IPS DF 6.9 (cell line): ENCODE measurements around the gene SLC38A9.

Source experiments
- DNase-seq: peaks from one replicate; pipeline ENCODE4 v3.0.0-alpha.2; 2013; ENCODE audit warnings: low read depth, low spot score
- H3K27ac ChIP-seq: one replicate; pipeline ENCODE4 v1.5.1; 2013; ENCODE audit warnings: low read length, control low read depth
- H3K27me3 ChIP-seq: 2 replicates; pipeline ENCODE4 v1.6.1; 2013; ENCODE audit warnings: mild to moderate bottlenecking, low read length; ENCODE audit not compliant: control insufficient read depth, insufficient read depth
- H3K36me3 ChIP-seq: 2 replicates; pipeline ENCODE4 v1.6.1; 2013; ENCODE audit warnings: low read length; ENCODE audit not compliant: control insufficient read depth, insufficient read depth
- H3K4me1 ChIP-seq: 2 replicates; pipeline ENCODE4 v1.6.1; 2013; ENCODE audit warnings: low read length; ENCODE audit not compliant: control insufficient read depth, insufficient read depth
- H3K4me3 ChIP-seq: 2 replicates; pipeline ENCODE4 v1.5.1; 2013; ENCODE audit warnings: mild to moderate bottlenecking, low read length
- H3K9me3 ChIP-seq: 2 replicates; pipeline ENCODE4 v1.6.1; 2013; ENCODE audit warnings: low read length, inconsistent platforms; ENCODE audit not compliant: control insufficient read depth, insufficient read depth
- WGBS: extraction: QIAGEN DNeasy Blood & Tissue Kit; methylation state at CpG from one replicate; pipeline ENCODE4 v1.1.7; 2013; ENCODE audit warnings: mixed read lengths, missing lambda C conversion rate; ENCODE audit not compliant: insufficient read length, insufficient coverage; 5-methylcytosine and 5-hydroxymethylcytosine counted together

SLC38A9 gene

GRCh38 chr5:55601204-55601618 lies 110.9 kb downstream of the SLC38A9 start:
- Histone ChIP-seq H3K9me3 (no peaks in the 10 kb centered on the region), H3K27me3 (no peaks in the 10 kb centered on the region), H3K36me3 (no peaks in the 10 kb centered on the region), H3K4me1 (no peaks in the 10 kb centered on the region), H3K27ac (no peak overlapping the region), H3K4me3 (no peak overlapping the region)
- DNase-seq: no peak
- no CpG with 5 or more reads among the region's 8 CpGs for WGBS

- no peak for DNase-seq
- H3K4me1 ChIP-seq: no peaks in the 10 kb centered on the region
- no peaks in the 10 kb centered on the region for H3K36me3 ChIP-seq
- H3K9me3 ChIP-seq: no peaks in the 10 kb centered on the region
- no peaks in the 10 kb centered on the region for H3K27me3 ChIP-seq
- no CpG with 5 or more reads among the region's 6 CpGs for WGBS
- no peak overlapping the region for H3K4me3 ChIP-seq
- H3K27ac ChIP-seq: no peak overlapping the region
Observed at GRCh38 chr5:55600497-55601203, 111.5 kb downstream of the SLC38A9 start.

GRCh38 chr5:55600086-55600485 lies 112.0 kb downstream of the SLC38A9 start:
- Histone ChIP-seq H3K27ac (no peak overlapping the region), H3K4me1 (no peaks in the 10 kb centered on the region), H3K9me3 (no peaks in the 10 kb centered on the region), H3K4me3 (no peak overlapping the region), H3K27me3 (no peaks in the 10 kb centered on the region), H3K36me3 (no peaks in the 10 kb centered on the region)
- no CpG with 5 or more reads among the region's 3 CpGs for WGBS
- DNase-seq: no peak

GRCh38 chr5:55599148-55600050 lies 112.7 kb downstream of the SLC38A9 start:
- no peak overlapping the region for H3K27ac ChIP-seq
- no CpG with 5 or more reads among the region's 8 CpGs for WGBS
- H3K27me3 ChIP-seq: no peaks in the 10 kb centered on the region
- H3K4me1 ChIP-seq: no peaks in the 10 kb centered on the region
- DNase-seq: no peak
- H3K36me3 ChIP-seq: no peaks in the 10 kb centered on the region
- H3K4me3 ChIP-seq: no peak overlapping the region
- no peaks in the 10 kb centered on the region for H3K9me3 ChIP-seq

GRCh38 chr5:55597014-55597981 lies 114.8 kb downstream of the SLC38A9 start:
- H3K4me3 ChIP-seq: no peak overlapping the region
- H3K4me1 ChIP-seq: no peaks in the 10 kb centered on the region
- no peaks in the 10 kb centered on the region for H3K36me3 ChIP-seq
- H3K27me3 ChIP-seq: no peaks in the 10 kb centered on the region
- no peaks in the 10 kb centered on the region for H3K9me3 ChIP-seq
- no peak for DNase-seq
- no CpG with 5 or more reads among the region's 7 CpGs for WGBS
- no peak overlapping the region for H3K27ac ChIP-seq

GRCh38 chr5:55594671-55595070 lies 117.5 kb downstream of the SLC38A9 start:
- DNase-seq: no peak
- no peak overlapping the region for H3K27ac ChIP-seq
- WGBS: no CpG with 5 or more reads among the region's 2 CpGs

GRCh38 chr5:55593115-55593472 lies 119.0 kb downstream of the SLC38A9 start:
- WGBS: no CpG with 5 or more reads among the region's 3 CpGs
- Histone ChIP-seq H3K9me3 (no peaks in the 10 kb centered on the region), H3K27ac (no peak overlapping the region), H3K4me1 (no peaks in the 10 kb centered on the region), H3K27me3 (no peaks in the 10 kb centered on the region), H3K4me3 (no peak overlapping the region), H3K36me3 (no peaks in the 10 kb centered on the region)
- no peak for DNase-seq

More at GRCh38 chr5:55594671-55595070, 117.5 kb downstream of the SLC38A9 start:
- H3K27me3 ChIP-seq: no peaks in the 10 kb centered on the region
- H3K4me1 ChIP-seq: no peaks in the 10 kb centered on the region
- H3K4me3 ChIP-seq: no peak overlapping the region
- H3K9me3 ChIP-seq: no peaks in the 10 kb centered on the region
- H3K36me3 ChIP-seq: no peaks in the 10 kb centered on the region

- H3K4me3 ChIP-seq: no peak overlapping the region
- H3K9me3 ChIP-seq: no peaks in the 10 kb centered on the region
- H3K36me3 ChIP-seq: no peaks in the 10 kb centered on the region
- no peak for DNase-seq
- H3K27ac ChIP-seq: no peak overlapping the region
- WGBS: 100% methylated on average over 2 of the region's 5 CpGs
- no peaks in the 10 kb centered on the region for H3K4me1 ChIP-seq
- no peaks in the 10 kb centered on the region for H3K27me3 ChIP-seq
Observed at GRCh38 chr5:55592388-55593114, 119.6 kb downstream of the SLC38A9 start.

GRCh38 chr5:55591686-55592085 lies 120.4 kb downstream of the SLC38A9 start:
- WGBS: no CpG with 5 or more reads among the region's 4 CpGs
- Histone ChIP-seq H3K27me3 (no peaks in the 10 kb centered on the region), H3K27ac (no peak overlapping the region), H3K9me3 (no peaks in the 10 kb centered on the region), H3K4me1 (no peaks in the 10 kb centered on the region), H3K4me3 (no peak overlapping the region), H3K36me3 (no peaks in the 10 kb centered on the region)
- no peak for DNase-seq
